ENCODE results near the gene EDN1. TPM values are rescaled to one million over a fixed set of nuclear protein-coding genes. Genes with fewer than 3 reads are reported as not detected.
A peak's percentile ranks its signal among the peaks of the same experiment; 100 is the strongest.

EDN1 gene
- total and polyA plus RNA-seq, 2 of the 13 experiments (the other 11 are each of a cell fraction or from before 2014, with no cell fraction given): 0.15 to 1.2 TPM

DNA sequence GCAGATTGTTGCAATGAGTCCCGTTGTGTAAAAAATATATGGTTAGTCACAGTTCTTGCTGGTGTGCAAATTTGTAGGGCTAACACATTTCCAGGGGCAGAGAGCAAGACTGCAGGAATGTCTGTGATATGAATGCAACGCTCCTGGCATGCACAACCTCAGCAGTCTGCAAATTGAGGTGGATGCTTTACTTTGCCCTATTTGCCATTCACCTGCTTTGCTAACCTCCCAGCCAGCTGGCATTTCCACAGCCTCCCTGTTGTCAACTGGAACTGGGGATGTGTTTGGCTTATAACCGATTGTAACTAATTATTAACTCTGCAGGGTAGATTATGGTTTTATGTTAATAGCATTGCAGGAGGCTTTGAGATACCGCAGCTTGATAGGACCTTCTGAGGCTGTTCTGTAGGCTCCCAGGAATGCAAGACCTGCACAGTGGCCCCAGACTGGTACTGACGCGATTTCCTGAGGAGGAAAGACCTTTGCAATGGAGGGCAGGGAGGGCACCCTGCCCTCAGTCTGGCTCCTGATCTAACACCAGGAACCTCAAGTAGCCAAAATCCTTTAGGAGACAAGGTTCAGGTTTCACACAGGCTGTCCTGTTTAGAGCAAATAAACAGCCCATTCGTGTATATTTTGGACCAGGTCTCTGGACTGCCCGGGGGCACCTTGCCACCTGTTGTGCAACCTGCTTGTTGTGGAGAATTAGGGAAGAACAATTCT, 53.4 kb downstream of the EDN1 start (continued):
- TF ChIP-seq, protein P1, sequence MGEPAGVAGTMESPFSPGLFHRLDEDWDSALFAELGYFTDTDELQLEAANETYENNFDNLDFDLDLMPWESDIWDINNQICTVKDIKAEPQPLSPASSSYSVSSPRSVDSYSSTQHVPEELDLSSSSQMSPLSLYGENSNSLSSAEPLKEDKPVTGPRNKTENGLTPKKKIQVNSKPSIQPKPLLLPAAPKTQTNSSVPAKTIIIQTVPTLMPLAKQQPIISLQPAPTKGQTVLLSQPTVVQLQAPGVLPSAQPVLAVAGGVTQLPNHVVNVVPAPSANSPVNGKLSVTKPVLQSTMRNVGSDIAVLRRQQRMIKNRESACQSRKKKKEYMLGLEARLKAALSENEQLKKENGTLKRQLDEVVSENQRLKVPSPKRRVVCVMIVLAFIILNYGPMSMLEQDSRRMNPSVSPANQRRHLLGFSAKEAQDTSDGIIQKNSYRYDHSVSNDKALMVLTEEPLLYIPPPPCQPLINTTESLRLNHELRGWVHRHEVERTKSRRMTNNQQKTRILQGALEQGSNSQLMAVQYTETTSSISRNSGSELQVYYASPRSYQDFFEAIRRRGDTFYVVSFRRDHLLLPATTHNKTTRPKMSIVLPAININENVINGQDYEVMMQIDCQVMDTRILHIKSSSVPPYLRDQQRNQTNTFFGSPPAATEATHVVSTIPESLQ (CRISPR knock-in tag; conservative IDR thresholded peaks at IDR 0.05): no peak
- TF ChIP-seq ZNF768 (CRISPR knock-in tag; IDR thresholded peaks at IDR 0.05) (no peak), ZNF317 (CRISPR knock-in tag; IDR thresholded peaks at IDR 0.05) (no peak), ELF3 (CRISPR knock-in tag; IDR thresholded peaks at IDR 0.05) (peak; percentile 42; the same call in 1 of the 2 replicates), BRCA1 (CRISPR knock-in tag; IDR thresholded peaks at IDR 0.05) (no peak), SOX5 (CRISPR knock-in tag; IDR thresholded peaks at IDR 0.05; ENCODE audit: borderline replicate concordance) (no peak; the same call in 1 of the 2 replicates), SMAD3 (CRISPR knock-in tag; IDR thresholded peaks at IDR 0.05) (peak; percentile 55; the same call in 1 of the 2 replicates), ZNF766 (CRISPR knock-in tag; IDR thresholded peaks at IDR 0.05; ENCODE audit: borderline replicate concordance) (no peak), ZNF549 (CRISPR knock-in tag; IDR thresholded peaks at IDR 0.05) (no peak), HDAC2 (CRISPR knock-in tag; IDR thresholded peaks at IDR 0.05) (peak; percentile 45), ZNF552 (CRISPR knock-in tag; IDR thresholded peaks at IDR 0.05; ENCODE audit: borderline replicate concordance) (no peak), ZNF160 (CRISPR knock-in tag; IDR thresholded peaks at IDR 0.05) (no peak), HMG20A (CRISPR knock-in tag; IDR thresholded peaks at IDR 0.05; ENCODE audit: borderline replicate concordance) (peak; percentile 35; the same call in 1 of the 2 replicates), MXD4 (CRISPR knock-in tag; IDR thresholded peaks at IDR 0.05) (0 out of 2 replicates have a peak, but pooled peaks have one; percentile 29), ZNF746 (CRISPR knock-in tag; IDR thresholded peaks at IDR 0.05) (no peak), NR2F6 (IDR thresholded peaks at IDR 0.05) (no peak), NR2F6 (CRISPR knock-in tag; IDR thresholded peaks at IDR 0.05) (0 out of 2 replicates have a peak, but pooled peaks have one; percentile 42)
- TF ChIP-seq, protein P2, sequence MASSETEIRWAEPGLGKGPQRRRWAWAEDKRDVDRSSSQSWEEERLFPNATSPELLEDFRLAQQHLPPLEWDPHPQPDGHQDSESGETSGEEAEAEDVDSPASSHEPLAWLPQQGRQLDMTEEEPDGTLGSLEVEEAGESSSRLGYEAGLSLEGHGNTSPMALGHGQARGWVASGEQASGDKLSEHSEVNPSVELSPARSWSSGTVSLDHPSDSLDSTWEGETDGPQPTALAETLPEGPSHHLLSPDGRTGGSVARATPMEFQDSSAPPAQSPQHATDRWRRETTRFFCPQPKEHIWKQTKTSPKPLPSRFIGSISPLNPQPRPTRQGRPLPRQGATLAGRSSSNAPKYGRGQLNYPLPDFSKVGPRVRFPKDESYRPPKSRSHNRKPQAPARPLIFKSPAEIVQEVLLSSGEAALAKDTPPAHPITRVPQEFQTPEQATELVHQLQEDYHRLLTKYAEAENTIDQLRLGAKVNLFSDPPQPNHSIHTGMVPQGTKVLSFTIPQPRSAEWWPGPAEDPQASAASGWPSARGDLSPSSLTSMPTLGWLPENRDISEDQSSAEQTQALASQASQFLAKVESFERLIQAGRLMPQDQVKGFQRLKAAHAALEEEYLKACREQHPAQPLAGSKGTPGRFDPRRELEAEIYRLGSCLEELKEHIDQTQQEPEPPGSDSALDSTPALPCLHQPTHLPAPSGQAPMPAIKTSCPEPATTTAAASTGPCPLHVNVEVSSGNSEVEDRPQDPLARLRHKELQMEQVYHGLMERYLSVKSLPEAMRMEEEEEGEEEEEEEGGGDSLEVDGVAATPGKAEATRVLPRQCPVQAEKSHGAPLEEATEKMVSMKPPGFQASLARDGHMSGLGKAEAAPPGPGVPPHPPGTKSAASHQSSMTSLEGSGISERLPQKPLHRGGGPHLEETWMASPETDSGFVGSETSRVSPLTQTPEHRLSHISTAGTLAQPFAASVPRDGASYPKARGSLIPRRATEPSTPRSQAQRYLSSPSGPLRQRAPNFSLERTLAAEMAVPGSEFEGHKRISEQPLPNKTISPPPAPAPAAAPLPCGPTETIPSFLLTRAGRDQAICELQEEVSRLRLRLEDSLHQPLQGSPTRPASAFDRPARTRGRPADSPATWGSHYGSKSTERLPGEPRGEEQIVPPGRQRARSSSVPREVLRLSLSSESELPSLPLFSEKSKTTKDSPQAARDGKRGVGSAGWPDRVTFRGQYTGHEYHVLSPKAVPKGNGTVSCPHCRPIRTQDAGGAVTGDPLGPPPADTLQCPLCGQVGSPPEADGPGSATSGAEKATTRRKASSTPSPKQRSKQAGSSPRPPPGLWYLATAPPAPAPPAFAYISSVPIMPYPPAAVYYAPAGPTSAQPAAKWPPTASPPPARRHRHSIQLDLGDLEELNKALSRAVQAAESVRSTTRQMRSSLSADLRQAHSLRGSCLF (CRISPR knock-in tag; IDR thresholded peaks at IDR 0.05; ENCODE audit: borderline replicate concordance): no peak
- TF ChIP-seq, protein P3, sequence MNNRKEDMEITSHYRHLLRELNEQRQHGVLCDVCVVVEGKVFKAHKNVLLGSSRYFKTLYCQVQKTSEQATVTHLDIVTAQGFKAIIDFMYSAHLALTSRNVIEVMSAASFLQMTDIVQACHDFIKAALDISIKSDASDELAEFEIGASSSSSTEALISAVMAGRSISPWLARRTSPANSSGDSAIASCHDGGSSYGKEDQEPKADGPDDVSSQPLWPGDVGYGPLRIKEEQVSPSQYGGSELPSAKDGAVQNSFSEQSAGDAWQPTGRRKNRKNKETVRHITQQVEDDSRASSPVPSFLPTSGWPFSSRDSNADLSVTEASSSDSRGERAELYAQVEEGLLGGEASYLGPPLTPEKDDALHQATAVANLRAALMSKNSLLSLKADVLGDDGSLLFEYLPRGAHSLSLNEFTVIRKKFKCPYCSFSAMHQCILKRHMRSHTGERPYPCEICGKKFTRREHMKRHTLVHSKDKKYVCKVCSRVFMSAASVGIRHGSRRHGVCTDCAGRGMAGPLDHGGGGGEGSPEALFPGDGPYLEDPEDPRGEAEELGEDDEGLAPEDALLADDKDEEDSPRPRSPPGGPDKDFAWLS (CRISPR knock-in tag; IDR thresholded peaks at IDR 0.05; ENCODE audit: borderline replicate concordance): no peak
- TF ChIP-seq, protein P4, sequence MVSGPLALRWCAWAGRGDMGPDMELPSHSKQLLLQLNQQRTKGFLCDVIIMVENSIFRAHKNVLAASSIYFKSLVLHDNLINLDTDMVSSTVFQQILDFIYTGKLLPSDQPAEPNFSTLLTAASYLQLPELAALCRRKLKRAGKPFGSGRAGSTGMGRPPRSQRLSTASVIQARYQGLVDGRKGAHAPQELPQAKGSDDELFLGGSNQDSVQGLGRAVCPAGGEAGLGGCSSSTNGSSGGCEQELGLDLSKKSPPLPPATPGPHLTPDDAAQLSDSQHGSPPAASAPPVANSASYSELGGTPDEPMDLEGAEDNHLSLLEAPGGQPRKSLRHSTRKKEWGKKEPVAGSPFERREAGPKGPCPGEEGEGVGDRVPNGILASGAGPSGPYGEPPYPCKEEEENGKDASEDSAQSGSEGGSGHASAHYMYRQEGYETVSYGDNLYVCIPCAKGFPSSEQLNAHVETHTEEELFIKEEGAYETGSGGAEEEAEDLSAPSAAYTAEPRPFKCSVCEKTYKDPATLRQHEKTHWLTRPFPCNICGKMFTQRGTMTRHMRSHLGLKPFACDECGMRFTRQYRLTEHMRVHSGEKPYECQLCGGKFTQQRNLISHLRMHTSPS (CRISPR knock-in tag; IDR thresholded peaks at IDR 0.05; ENCODE audit: low read depth): peak; percentile 84
